GM18499 (cell line): ENCODE measurements around the gene RPRD2.
A peak's percentile ranks its signal among the peaks of the same experiment; 100 is the strongest.

ENCODE experiments used
- ATAC-seq: cut with Tn5 transposase; IDR thresholded peaks from one replicate; pipeline ENCODE4 v1.9.1; 2021; ENCODE audit warnings: moderate number of reproducible peaks; ENCODE audit not compliant: insufficient read depth, unreplicated experiment

The RPRD2 gene

DNA sequence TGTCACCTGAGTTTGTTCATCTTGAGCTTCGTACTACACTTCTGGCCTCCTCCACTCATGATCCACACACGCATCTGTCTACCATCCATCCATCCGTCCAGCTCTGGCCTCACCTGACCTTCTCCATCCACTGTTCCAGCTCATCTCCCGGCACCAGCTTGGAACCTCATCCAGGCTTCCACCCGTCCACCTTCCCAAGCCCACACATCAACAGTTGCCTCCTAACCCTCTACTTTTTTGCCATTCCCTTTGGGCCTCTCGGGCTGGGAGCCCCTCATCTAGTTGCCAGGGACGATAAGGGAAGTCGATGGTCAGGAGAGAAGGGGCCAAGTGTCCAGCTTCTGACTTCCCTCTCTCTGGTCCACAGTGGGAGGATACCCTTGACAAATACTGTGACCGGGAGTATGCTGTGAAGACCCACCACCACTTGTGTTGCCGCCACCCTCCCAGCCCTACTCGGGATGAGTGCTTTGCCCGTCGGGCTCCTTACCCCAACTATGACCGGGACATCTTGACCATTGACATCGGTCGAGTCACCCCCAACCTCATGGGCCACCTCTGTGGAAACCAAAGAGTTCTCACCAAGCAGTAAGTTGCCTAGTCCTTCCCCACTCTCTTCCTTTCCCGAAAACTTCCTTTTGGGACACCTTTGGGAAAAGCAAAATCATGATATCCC, 148.2 kb downstream of the RPRD2 start:
- ATAC-seq = no peak

DNA sequence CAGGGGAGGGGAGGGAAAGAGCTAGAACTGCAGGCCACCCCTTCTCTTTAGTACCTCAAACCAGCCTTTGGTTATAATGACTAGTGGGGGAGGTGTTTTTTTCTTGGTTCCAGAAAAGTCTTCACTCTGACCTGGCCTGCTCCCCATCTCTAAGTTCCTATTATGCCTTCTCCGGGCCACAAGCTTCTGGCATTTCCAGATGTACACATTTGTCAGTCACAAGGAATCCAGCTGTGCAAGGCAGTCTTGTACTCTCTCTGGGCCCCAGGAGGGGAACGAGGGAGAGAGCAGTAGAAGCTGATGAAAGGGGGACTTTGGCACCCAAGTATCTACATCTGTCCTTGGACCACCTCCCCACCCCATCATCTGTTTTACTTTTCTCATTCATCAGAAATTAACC, 148.9 kb downstream of the RPRD2 start:
- ATAC-seq = no peak

DNA sequence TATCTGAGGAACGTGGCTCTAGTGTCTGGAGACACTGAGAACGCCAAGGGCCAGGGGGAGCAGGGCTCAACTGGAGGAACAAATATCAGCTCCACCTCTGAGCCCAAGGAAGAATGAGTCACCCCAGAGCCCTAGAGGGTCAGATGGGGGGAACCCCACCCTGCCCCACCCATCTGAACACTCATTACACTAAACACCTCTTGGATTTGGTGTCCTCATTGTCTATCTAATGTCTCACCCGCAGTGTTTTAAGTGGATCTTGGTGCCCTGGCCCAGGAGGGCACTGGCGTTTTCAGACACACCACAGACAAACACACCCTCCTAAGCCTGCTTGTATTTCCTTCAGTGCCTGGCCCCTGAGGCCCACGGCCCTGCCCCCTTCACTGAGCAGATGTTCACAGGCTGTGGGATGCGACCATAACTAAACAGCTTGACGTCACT, 149.4 kb downstream of the RPRD2 start:
- ATAC-seq = no peak

DNA sequence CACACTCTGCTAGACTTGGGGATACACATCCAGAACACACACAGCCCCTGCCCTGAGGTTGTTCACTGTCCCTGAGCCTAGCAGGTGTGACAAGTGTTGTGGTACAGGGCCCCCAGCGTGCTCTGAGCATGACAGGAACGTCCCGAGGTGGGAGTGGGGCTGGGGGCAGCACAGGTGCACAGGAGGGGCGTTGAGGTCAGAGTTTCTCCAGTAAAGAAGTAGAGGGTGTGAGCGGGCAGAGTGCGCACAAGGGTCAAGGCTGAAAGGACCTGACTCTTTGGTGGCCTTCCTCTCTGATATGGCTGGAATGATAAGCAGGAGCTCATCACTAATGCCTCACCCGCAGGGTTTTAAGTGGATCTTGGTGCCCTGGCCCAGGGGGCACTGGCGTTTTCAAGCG, 150.3 kb downstream of the RPRD2 start:
- no peak for ATAC-seq

DNA sequence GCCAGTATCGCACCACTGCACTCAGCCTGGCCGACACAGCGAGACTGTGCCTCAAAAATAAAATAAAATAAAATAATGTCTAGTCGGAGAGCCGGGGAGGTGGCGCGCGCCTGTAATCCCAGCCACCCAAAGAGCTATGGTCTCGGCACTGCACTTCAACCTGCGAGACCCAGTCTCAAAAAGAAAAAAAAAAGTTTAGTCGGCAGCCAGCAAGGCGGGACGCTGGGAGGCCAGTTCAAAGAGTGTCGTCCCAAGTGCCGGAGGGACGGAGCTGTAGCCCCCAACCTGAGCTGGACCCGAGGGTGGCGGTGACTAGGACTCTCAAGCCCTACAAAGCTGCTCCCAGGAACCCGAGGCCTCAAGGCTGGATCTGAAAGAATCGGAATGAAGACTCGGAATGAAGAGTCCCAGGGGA, 151.0 kb downstream of the RPRD2 start:
- ATAC-seq = no peak

DNA sequence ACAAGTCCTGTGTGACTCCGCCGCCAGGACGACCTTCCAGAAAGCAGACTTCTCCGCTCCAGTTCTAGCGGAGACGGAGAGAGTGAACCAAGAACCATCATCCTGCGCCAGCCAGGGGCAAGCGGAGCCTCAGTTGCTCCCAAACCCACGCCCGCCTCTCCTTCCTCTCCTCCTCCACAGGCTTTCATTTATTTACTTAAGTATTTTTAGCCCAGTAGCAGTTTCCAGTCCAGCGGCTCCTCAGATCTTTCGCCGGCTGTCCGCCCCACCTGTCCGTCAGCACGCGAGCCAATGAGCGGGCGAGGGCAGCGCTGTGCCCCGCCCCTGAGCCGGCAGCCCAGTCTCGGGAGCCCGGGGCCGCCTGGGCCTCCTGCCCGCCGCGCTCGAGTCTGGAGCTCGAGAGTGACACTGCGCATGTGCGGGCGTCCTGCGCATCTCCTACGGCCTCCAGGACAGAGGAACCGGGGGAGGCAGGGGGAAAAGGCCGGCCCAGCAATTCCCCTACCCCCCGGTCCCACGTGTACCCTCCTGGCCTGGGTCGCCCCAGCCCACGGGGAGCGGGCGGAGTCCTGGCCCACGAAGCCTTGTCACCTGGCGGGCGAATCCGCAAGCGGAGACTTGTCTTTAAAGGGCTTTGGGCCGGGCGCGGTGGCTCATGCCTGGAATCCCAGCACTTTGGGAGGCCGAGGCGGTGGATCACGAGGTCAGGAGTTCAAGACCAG, 151.5 kb downstream of the RPRD2 start, which contains the start of gene FALEC:
TSS of gene FALEC (plus strand) at position 425 of the 722 bp plus-strand sequence.
- peak; percentile 68 for ATAC-seq

DNA sequence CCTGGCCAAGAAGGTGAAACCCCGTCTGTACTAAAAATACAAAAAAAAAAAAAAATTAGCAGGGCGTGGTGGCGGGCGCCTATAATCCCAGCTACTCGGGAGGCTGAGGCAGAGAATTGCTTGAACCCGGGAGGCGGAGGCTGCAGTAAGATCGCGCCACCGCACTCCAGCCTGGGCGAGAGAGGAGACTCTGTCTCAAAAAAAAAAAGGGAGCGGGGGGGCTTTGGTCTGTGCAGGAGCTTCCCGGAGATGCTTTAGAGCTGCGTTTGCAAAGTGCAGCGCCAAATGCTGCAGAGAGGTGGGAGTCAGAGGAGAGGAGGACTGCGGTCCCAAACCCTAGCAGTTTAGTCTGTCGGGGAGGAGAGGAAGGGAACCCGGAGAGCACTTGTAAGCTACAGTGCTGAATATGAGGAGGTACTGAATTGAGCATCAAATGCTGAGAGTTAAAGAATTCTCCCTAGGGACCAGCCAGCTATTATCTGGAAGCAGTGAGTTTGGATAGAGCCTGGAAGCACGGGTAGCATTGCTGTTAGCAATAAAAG, 152.2 kb downstream of the RPRD2 start:
- no peak for ATAC-seq

DNA sequence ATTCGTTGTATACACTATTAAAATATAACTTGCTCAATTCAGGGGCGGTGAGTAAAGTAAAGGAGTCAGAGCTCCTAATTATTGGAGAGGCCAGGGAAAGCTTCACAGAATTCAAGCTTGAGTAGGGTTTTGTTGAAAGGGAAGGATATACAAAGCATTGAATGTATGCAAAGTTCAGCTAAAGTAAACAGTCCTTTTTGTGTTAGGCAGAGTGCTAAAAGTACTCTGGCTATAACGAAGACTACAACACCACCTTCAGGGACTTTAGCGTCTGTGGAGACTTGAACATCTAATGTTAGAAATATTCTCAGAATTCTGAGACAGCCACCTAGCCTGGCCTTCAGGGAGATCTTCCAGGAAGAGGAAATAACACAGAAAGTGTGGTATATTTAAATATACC, 152.7 kb downstream of the RPRD2 start:
- ATAC-seq = no peak

DNA sequence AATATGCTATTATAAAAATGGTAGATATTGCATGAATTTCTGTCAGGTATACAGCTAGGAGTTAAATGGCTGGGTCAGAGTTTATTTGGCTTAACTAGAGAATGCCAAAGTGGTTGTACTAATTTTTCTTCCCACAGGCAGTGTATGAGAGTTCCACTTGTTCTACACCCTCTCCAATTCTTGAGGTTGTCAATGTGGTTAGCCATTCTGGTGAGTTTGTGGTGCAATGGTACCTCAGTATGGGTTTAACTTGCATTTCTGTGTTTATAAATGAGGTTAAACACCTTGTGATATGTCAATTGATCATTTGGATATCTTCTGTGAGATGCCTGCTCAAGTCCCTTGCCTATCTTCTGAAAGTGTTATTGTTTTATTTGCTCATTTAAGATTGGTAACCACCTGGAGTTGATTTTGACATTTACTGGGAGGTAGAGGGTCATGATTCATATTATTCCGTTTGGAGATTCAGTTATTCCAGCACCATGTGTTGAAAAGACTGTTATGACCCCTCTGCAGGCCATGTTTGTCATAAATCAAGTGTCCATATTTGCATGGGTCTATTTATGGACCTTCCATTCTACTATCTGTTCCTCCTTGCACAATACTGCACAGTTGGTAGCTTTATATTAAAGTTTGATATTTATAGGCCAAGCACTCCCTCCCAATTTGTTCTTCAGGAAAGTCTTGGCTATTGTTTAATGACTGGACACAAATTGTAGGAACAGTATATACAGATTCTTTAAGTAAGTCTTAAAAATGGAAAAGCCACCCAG, 157.4 kb downstream of the RPRD2 start:
- ATAC-seq = no peak

DNA sequence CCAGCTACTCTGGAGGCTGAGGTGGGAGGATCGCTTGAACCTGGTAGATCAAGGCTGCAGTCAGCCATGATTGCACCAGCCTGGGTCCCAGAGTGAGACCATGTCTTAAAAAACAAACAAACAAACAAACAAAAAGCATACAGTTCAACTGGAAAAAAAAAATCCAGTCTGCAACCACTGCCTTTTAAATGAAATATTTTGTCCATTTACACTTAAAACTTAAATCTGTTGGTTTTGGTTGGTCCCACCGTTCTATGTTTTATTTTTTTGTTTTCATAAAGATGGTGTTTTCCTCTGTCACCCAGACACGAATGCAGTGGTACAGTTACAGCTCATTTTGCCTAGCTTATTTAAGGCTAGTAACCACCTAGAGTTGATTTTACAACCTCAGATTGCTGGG, 161.4 kb downstream of the RPRD2 start:
- no peak for ATAC-seq
